Prostate gland (tissue), 2 donors: ENCODE data around the gene SCNN1A.

Source experiments
- POLR2A ChIP-seq: fragments of 450-650 bp; IDR thresholded peaks from one replicate; pipeline ENCODE4 v1.6.1; 2016; ENCODE audit warnings: antibody characterized with exemption, mild to moderate bottlenecking
- POLR2AphosphoS5 ChIP-seq: sonication (generic); formaldehyde crosslinking; IDR thresholded peaks from one replicate; pipeline ENCODE4 v1.6.1; 2017; ENCODE audit warnings: antibody characterized with exemption
- TF ChIP-seq, protein P1 (sequence below), 4 experiments: fragments of 200-600 bp in 2 of 4; fragments of 450-650 bp in 2 of 4; sonication (generic) in 2 of 4; IDR thresholded peaks; 1 replicate in 3 of 4; 2 replicates in 1 of 4; pipeline ENCODE4 v1.5.1; 2016 to 2019; ENCODE audit warnings: antibody characterized with exemption in 4 of 4, mild to moderate bottlenecking in 2 of 4, moderate library complexity in 2 of 4

DNA sequence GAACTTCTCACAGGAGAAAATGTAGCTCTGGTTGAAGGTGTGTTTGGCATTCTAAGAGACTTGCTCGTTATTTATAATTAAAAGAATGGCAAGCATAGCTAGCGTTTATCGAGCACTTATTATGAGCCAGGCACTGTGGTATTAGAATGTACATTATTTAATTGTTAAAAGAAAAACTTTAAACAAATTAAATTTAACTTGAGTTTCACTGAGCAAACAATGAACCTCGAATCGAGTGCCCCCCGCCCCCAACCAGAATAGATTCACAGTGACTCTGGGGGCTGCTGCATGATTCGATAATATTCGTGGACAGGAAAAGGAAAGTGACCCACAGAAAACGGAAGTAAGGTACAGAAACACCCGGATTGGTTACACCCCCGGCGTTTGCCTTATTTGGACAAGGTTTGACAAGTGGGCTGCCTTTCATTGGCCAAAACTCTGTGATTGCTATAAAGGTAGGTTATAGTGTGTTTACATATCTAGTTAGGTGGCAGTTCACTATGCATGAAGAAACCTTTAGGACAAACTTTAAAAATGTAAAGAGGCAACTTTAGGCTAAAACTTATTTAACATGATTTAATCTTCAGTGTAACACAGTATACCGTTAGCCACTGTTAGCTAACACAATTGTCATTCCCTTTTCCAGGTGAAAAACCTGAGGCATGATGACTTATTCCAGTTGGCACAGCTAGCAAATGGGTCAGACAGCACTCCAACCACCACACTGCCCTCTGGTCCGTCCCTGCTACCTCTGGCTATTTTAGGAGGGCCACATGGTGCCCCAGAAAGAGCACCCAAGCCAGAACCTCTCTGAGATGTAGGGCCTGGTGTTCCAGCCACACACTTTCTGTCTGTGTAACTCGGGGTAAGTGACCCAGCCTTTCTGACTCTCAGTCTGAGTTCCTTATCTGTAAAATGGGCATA lies 7.1 kb downstream of the SCNN1A start:
- TF ChIP-seq, protein P1, sequence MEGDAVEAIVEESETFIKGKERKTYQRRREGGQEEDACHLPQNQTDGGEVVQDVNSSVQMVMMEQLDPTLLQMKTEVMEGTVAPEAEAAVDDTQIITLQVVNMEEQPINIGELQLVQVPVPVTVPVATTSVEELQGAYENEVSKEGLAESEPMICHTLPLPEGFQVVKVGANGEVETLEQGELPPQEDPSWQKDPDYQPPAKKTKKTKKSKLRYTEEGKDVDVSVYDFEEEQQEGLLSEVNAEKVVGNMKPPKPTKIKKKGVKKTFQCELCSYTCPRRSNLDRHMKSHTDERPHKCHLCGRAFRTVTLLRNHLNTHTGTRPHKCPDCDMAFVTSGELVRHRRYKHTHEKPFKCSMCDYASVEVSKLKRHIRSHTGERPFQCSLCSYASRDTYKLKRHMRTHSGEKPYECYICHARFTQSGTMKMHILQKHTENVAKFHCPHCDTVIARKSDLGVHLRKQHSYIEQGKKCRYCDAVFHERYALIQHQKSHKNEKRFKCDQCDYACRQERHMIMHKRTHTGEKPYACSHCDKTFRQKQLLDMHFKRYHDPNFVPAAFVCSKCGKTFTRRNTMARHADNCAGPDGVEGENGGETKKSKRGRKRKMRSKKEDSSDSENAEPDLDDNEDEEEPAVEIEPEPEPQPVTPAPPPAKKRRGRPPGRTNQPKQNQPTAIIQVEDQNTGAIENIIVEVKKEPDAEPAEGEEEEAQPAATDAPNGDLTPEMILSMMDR (IDR thresholded peaks at IDR 0.05), result no peak
- TF ChIP-seq POLR2A (no peak), POLR2AphosphoS5 (no peak)
